HEK293 (cell line): ENCODE results near the gene TMEM127.
A peak's percentile ranks its signal among the peaks of the same experiment; 100 is the strongest.

Source experiments
- CTCF ChIA-PET: fragments of 350-600 bp; formaldehyde crosslinking; extraction: SDS; loops from one replicate; lab custom pipeline; 2021; ENCODE audit warnings: antibody characterized with exemption; lab: Yijun Ruan, JAX
- POLR2A ChIA-PET: fragments of 300-600 bp; formaldehyde crosslinking; extraction: SDS; loops from one replicate; lab custom pipeline; 2020; ENCODE audit warnings: antibody characterized with exemption, inconsistent platforms; lab: Yijun Ruan, JAX
- H3K27ac ChIP-seq: fragments of 200-500 bp; sonication (Bioruptor generic); 2 replicates; pipeline ENCODE4 v1.5.1; 2014; ENCODE audit warnings: low read depth, low read length, control low read depth, inconsistent platforms; ENCODE audit errors: extremely low read depth
- H3K36me3 ChIP-seq, 2 experiments: fragments of 200-500 bp in 1 of 2; sonication (Bioruptor generic) in 1 of 2; 1 replicate in 1 of 2; 2 replicates in 1 of 2; pipeline ENCODE4 v1.5.1; 2014 to 2017; ENCODE audit warnings: inconsistent platforms in 2 of 2, low read length in 2 of 2; ENCODE audit not compliant: control insufficient read depth in 2 of 2, insufficient read depth in 1 of 2
- H3K4me1 ChIP-seq: fragments of 200-500 bp; sonication (Bioruptor generic); 2 replicates; pipeline ENCODE4 v1.5.1; 2014; ENCODE audit warnings: mild to moderate bottlenecking, low read length, inconsistent platforms; ENCODE audit not compliant: control insufficient read depth, insufficient read depth
- H3K4me3 ChIP-seq: 2 replicates; pipeline ENCODE4 v1.5.1; 2011; ENCODE audit warnings: low read depth, mild to moderate bottlenecking, control low read depth, low read length, moderate library complexity
- H3K9me3 ChIP-seq: fragments of 200-500 bp; sonication (Bioruptor generic); 2 replicates; pipeline ENCODE4 v1.5.1; 2014; ENCODE audit warnings: low read depth, low read length, inconsistent platforms; ENCODE audit not compliant: control insufficient read depth, insufficient read depth
- FEZF1 ChIP-seq: fragments of 450-650 bp; formaldehyde crosslinking; IDR thresholded peaks from 2 replicates; pipeline ENCODE4 v1.5.1; 2016; ENCODE audit warnings: missing biosample characterization, missing genetic modification characterization
- HIC1 ChIP-seq: fragments of 450-650 bp; formaldehyde crosslinking; IDR thresholded peaks from 2 replicates; pipeline ENCODE4 v1.5.1; 2016; ENCODE audit warnings: missing biosample characterization, missing genetic modification characterization
- INSM2 ChIP-seq: fragments of 450-650 bp; formaldehyde crosslinking; IDR thresholded peaks from 2 replicates; pipeline ENCODE4 v1.5.1; 2016; ENCODE audit warnings: missing biosample characterization, missing genetic modification characterization
- KLF1 ChIP-seq: fragments of 450-650 bp; formaldehyde crosslinking; IDR thresholded peaks from 2 replicates; pipeline ENCODE4 v1.5.1; 2016; ENCODE audit warnings: missing biosample characterization, missing genetic modification characterization
- KLF9 ChIP-seq: fragments of 450-650 bp; formaldehyde crosslinking; IDR thresholded peaks from 2 replicates; pipeline ENCODE4 v1.5.1; 2016; ENCODE audit warnings: missing biosample characterization, missing genetic modification characterization, low read depth
- MZF1 ChIP-seq: fragments of 450-650 bp; formaldehyde crosslinking; IDR thresholded peaks from 2 replicates; pipeline ENCODE4 v1.5.1; 2017; ENCODE audit warnings: missing biosample characterization, missing genetic modification characterization, borderline replicate concordance
- OSR2 ChIP-seq: fragments of 450-650 bp; formaldehyde crosslinking; IDR thresholded peaks from 2 replicates; pipeline ENCODE4 v1.5.1; 2016; ENCODE audit warnings: missing biosample characterization, missing genetic modification characterization
- PRDM1 ChIP-seq: fragments of 450-650 bp; formaldehyde crosslinking; IDR thresholded peaks from 2 replicates; pipeline ENCODE4; 2016; ENCODE audit warnings: missing biosample characterization, missing genetic modification characterization
- SP2 ChIP-seq: fragments of 450-650 bp; formaldehyde crosslinking; IDR thresholded peaks from 2 replicates; pipeline ENCODE4 v1.5.1; 2016; ENCODE audit warnings: missing biosample characterization, missing genetic modification characterization
- TRIM28 ChIP-seq: IDR thresholded peaks from 2 replicates; pipeline ENCODE4 v1.6.1; 2011; ENCODE audit warnings: low read length, control low read depth, borderline replicate concordance
- ZBTB20 ChIP-seq: fragments of 450-650 bp; formaldehyde crosslinking; IDR thresholded peaks from 2 replicates; pipeline ENCODE4 v1.5.1; 2016; ENCODE audit warnings: missing biosample characterization, missing genetic modification characterization
- ZFP3 ChIP-seq: fragments of 450-650 bp; formaldehyde crosslinking; IDR thresholded peaks from 2 replicates; pipeline ENCODE4 v1.5.1; 2016; ENCODE audit warnings: low read depth, missing biosample characterization, missing genetic modification characterization
- ZNF169 ChIP-seq: fragments of 450-650 bp; formaldehyde crosslinking; IDR thresholded peaks from 2 replicates; pipeline ENCODE4 v1.5.1; 2016; ENCODE audit warnings: missing biosample characterization, missing genetic modification characterization
- ZNF18 ChIP-seq: fragments of 450-650 bp; formaldehyde crosslinking; IDR thresholded peaks from 2 replicates; pipeline ENCODE4 v1.5.1; 2016; ENCODE audit warnings: missing biosample characterization, missing genetic modification characterization
- ZNF214 ChIP-seq: fragments of 450-650 bp; formaldehyde crosslinking; IDR thresholded peaks from 2 replicates; pipeline ENCODE4 v1.5.1; 2017; ENCODE audit warnings: missing biosample characterization, mild to moderate bottlenecking, missing genetic modification characterization, borderline replicate concordance
- ZNF416 ChIP-seq: fragments of 450-650 bp; formaldehyde crosslinking; IDR thresholded peaks from 2 replicates; pipeline ENCODE4 v1.5.1; 2016; ENCODE audit warnings: missing biosample characterization, missing genetic modification characterization
- ZNF433 ChIP-seq: fragments of 450-650 bp; formaldehyde crosslinking; IDR thresholded peaks from 2 replicates; pipeline ENCODE4 v1.5.1; 2016; ENCODE audit warnings: missing biosample characterization, missing genetic modification characterization, low read depth
- ZNF530 ChIP-seq: fragments of 450-650 bp; formaldehyde crosslinking; IDR thresholded peaks from 2 replicates; pipeline ENCODE4 v1.5.1; 2016; ENCODE audit warnings: low read depth, missing biosample characterization, missing genetic modification characterization
- ZNF600 ChIP-seq: fragments of 450-650 bp; formaldehyde crosslinking; IDR thresholded peaks from 2 replicates; pipeline ENCODE4 v1.5.1; 2016; ENCODE audit warnings: missing biosample characterization, missing genetic modification characterization
- ZNF626 ChIP-seq: fragments of 450-650 bp; sonication (Bioruptor Pico); formaldehyde crosslinking; IDR thresholded peaks from 2 replicates; pipeline ENCODE4 v1.5.1; 2018; ENCODE audit warnings: missing biosample characterization, missing genetic modification characterization, inconsistent platforms
- ZNF777 ChIP-seq: fragments of 450-650 bp; formaldehyde crosslinking; IDR thresholded peaks from 2 replicates; pipeline ENCODE4 v1.5.1; 2017; ENCODE audit warnings: missing biosample characterization, missing genetic modification characterization, borderline replicate concordance
- ZNF785 ChIP-seq: fragments of 450-650 bp; formaldehyde crosslinking; IDR thresholded peaks from 2 replicates; pipeline ENCODE4 v1.5.1; 2016; ENCODE audit warnings: missing biosample characterization, missing genetic modification characterization
- ZSCAN30 ChIP-seq: fragments of 450-650 bp; IDR thresholded peaks from 2 replicates; pipeline ENCODE4 v1.5.1; 2018; ENCODE audit warnings: missing biosample characterization, mild to moderate bottlenecking, missing genetic modification characterization, moderate library complexity

TMEM127 gene

GRCh38 chr2:96204836-96205624 lies 60.8 kb downstream of the TMEM127 start:
- Histone ChIP-seq H3K36me3 (peaks cover 0 to 4% of the 10 kb centered on the region in 2 experiments; a peak in 2 of 3 replicates), H3K27ac (no peak overlapping the region), H3K4me1 (peaks cover 35% of the 10 kb centered on the region), H3K4me3 (no peak overlapping the region), H3K9me3 (no peaks in the 10 kb centered on the region)
- CTCF ChIA-PET, result no interaction called here
- POLR2A ChIA-PET, result interaction anchor here (1.2 kb wide), 1 partner anchor 61 kb away, joined by 4 read pairs; the partner anchor contains the start of genes CIAO1 and TMEM127
- TF ChIP-seq ZNF169 (tag by site-specific recombination), result no peak
- TF ChIP-seq ZNF214 (tag by site-specific recombination), result no peak
- peak; percentile 37; the same call in 1 of the 2 replicates for TF ChIP-seq FEZF1

GRCh38 chr2:96203130-96204028 lies 62.4 kb downstream of the TMEM127 start:
- H3K4me1 ChIP-seq, result peaks cover 45% of the 10 kb centered on the region
- peaks cover 0 to 4% of the 10 kb centered on the region in 2 experiments; a peak in 2 of 3 replicates for H3K36me3 ChIP-seq
- H3K27ac ChIP-seq, result no peak overlapping the region
- H3K4me3 ChIP-seq, result no peak overlapping the region
- ChIA-PET POLR2A (no interaction called here), CTCF (interaction anchor here (0.5 to 1.1 kb wide), 4 partner anchors 29 to 306 kb away, joined by 3 to 4 read pairs (median 3); no protein-coding TSS in a partner anchor)
- TF ChIP-seq ZNF777 (tag by site-specific recombination), result no peak
- TF ChIP-seq SP2 (tag by site-specific recombination), result peak; percentile 22; the same call in 1 of the 2 replicates
- TF ChIP-seq ZNF416 (tag by site-specific recombination), result no peak
- peak; percentile 64; the same call in 1 of the 2 replicates for TF ChIP-seq ZNF18 (tag by site-specific recombination)
- TF ChIP-seq ZNF600, result peak; percentile 44; the same call in 1 of the 2 replicates
- TF ChIP-seq KLF9 (tag by site-specific recombination), result peak; percentile 75
- peak; percentile 8; the same call in 1 of the 2 replicates for TF ChIP-seq TRIM28
- TF ChIP-seq PRDM1 (tag by site-specific recombination), result peak; percentile 70
- peak; percentile 76 for TF ChIP-seq OSR2 (tag by site-specific recombination)
- peak; percentile 67 for TF ChIP-seq KLF1 (tag by site-specific recombination)
- peak; percentile 28; the same call in 1 of the 2 replicates for TF ChIP-seq INSM2 (tag by site-specific recombination)
- no peaks in the 10 kb centered on the region for H3K9me3 ChIP-seq

GRCh38 chr2:96202152-96202854 lies 63.5 kb downstream of the TMEM127 start:
- Histone ChIP-seq H3K36me3 (peaks cover 0 to 4% of the 10 kb centered on the region in 2 experiments; a peak in 2 of 3 replicates), H3K9me3 (no peaks in the 10 kb centered on the region), H3K4me1 (peaks cover 46% of the 10 kb centered on the region), H3K27ac (no peak overlapping the region), H3K4me3 (no peak overlapping the region)
- CTCF ChIA-PET, result interaction anchor here (0.5 to 1.9 kb wide), 3 partner anchors 26 to 29 kb away, joined by 3 to 6 read pairs (median 4); no protein-coding TSS in a partner anchor
- POLR2A ChIA-PET, result interaction anchor here (0.8 to 1.2 kb wide), 2 partner anchors 20 to 58 kb away, joined by 6 to 7 read pairs; no protein-coding TSS in a partner anchor
- TF ChIP-seq ZNF785 (tag by site-specific recombination) (no peak), ZNF433 (tag by site-specific recombination) (no peak), ZSCAN30 (tag by site-specific recombination) (no peak), MZF1 (tag by site-specific recombination) (no peak), HIC1 (tag by site-specific recombination) (no peak), ZNF530 (no peak), ZBTB20 (no peak), ZFP3 (tag by site-specific recombination) (no peak), ZNF626 (tag by site-specific recombination) (no peak)
